RWPE2 (cell line): ENCODE data around the gene PKM.

Experiments used
- ATAC-seq: fragments of 200-7000 bp; cut with Tn5 transposase; 3 replicates; pipeline ENCODE4 v1.9.1; 2021; ENCODE audit warnings: low read depth
- DNase-seq: peaks from one replicate; pipeline ENCODE4 v3.0.0-alpha.2; 2020; ENCODE audit warnings: low spot score
- H3K27ac ChIP-seq: fragments of 450-650 bp; 2 replicates; pipeline ENCODE4 v1.5.1; 2017; ENCODE audit warnings: mild to moderate bottlenecking; ENCODE audit not compliant: poor library complexity, severe bottlenecking
- H3K27me3 ChIP-seq: fragments of 250-450 bp; sonication (Bioruptor Pico); 2 replicates; pipeline ENCODE4 v1.5.1; 2021; ENCODE audit warnings: mild to moderate bottlenecking, moderate library complexity; ENCODE audit not compliant: insufficient read depth, poor library complexity, severe bottlenecking
- H3K36me3 ChIP-seq: fragments of 250-450 bp; sonication (Bioruptor Pico); 2 replicates; pipeline ENCODE4 v1.5.1; 2020; ENCODE audit warnings: low read depth, mild to moderate bottlenecking, moderate library complexity
- H3K4me1 ChIP-seq: fragments of 250-450 bp; sonication (Bioruptor Pico); 2 replicates; pipeline ENCODE4 v1.5.1; 2021; ENCODE audit warnings: mild to moderate bottlenecking, moderate library complexity; ENCODE audit not compliant: insufficient read depth, poor library complexity, severe bottlenecking
- H3K4me3 ChIP-seq: fragments of 250-450 bp; sonication (Bioruptor Pico); 2 replicates; pipeline ENCODE4 v1.5.1; 2021; ENCODE audit warnings: mild to moderate bottlenecking, moderate library complexity; ENCODE audit not compliant: severe bottlenecking
- H3K9me3 ChIP-seq: fragments of 250-450 bp; sonication (Bioruptor Pico); 2 replicates; pipeline ENCODE4 v1.5.1; 2021; ENCODE audit warnings: mild to moderate bottlenecking, moderate library complexity; ENCODE audit not compliant: severe bottlenecking
- CTCF ChIP-seq: fragments of 450-650 bp; IDR thresholded peaks from one replicate; pipeline ENCODE4 v1.5.1; 2017; ENCODE audit warnings: mild to moderate bottlenecking, moderate library complexity; ENCODE audit not compliant: poor library complexity, severe bottlenecking

The PKM gene

GRCh38 chr15:72272997-72273352 lies 42.0 kb upstream of the PKM start:
- ATAC-seq, result no peak
- H3K4me3 ChIP-seq, result peak overlapping the region; percentile 79
- H3K27ac ChIP-seq, result peak overlapping the region; percentile 54
- H3K9me3 ChIP-seq, result no peaks in the 10 kb centered on the region
- DNase-seq, result no peak
- H3K27me3 ChIP-seq, result no peaks in the 10 kb centered on the region
- peaks cover 13% of the 10 kb centered on the region for H3K4me1 ChIP-seq
- peaks cover 22% of the 10 kb centered on the region for H3K36me3 ChIP-seq
- TF ChIP-seq CTCF, result peak; percentile 69

- peak; percentile 97 for TF ChIP-seq CTCF
- Histone ChIP-seq H3K4me1 (peaks cover 13% of the 10 kb centered on the region), H3K27me3 (no peaks in the 10 kb centered on the region), H3K9me3 (no peaks in the 10 kb centered on the region), H3K27ac (peak within 1 kb of the TSS; percentile 54), H3K4me3 (peak within 1 kb of the TSS; percentile 79), H3K36me3 (peaks cover 26% of the 10 kb centered on the region)
- DNase-seq (peak; percentile 100), ATAC-seq (peak; percentile 96)
Observed at GRCh38 chr15:72272213-72272996, 41.4 kb upstream of the PKM start, which contains the start of gene PARP6. Gene PARP6 (minus strand): TSS chr15:72272554. CDS start chr15:72267477, 5,077 bp downstream.

- no peak for DNase-seq
Observed at GRCh38 chr15:72271895-72272212, 40.9 kb upstream of the PKM start.

GRCh38 chr15:72271221-72271620 lies 40.2 kb upstream of the PKM start:
- Histone ChIP-seq H3K4me1 (peaks cover 13% of the 10 kb centered on the region), H3K27ac (peak overlapping the region; percentile 54), H3K36me3 (peaks cover 38% of the 10 kb centered on the region), H3K27me3 (no peaks in the 10 kb centered on the region), H3K4me3 (peak overlapping the region; percentile 79), H3K9me3 (no peaks in the 10 kb centered on the region)
- DNase-seq, result no peak
- no peak for TF ChIP-seq CTCF
- ATAC-seq, result no peak

More at GRCh38 chr15:72271895-72272212, 40.9 kb upstream of the PKM start:
- Histone ChIP-seq H3K9me3 (no peaks in the 10 kb centered on the region), H3K4me3 (peak overlapping the region; percentile 79), H3K27me3 (no peaks in the 10 kb centered on the region), H3K27ac (peak overlapping the region; percentile 54), H3K4me1 (peaks cover 13% of the 10 kb centered on the region), H3K36me3 (peaks cover 31% of the 10 kb centered on the region)
- ATAC-seq, result peak; percentile 11
- no peak for TF ChIP-seq CTCF

- no peak for TF ChIP-seq CTCF
- Histone ChIP-seq H3K27ac (no peak overlapping the region), H3K9me3 (no peaks in the 10 kb centered on the region), H3K4me3 (no peak overlapping the region), H3K4me1 (peaks cover 13% of the 10 kb centered on the region), H3K36me3 (peaks cover 53% of the 10 kb centered on the region), H3K27me3 (no peaks in the 10 kb centered on the region)
- no peak for DNase-seq
- no peak for ATAC-seq
Observed at GRCh38 chr15:72269739-72270138, 38.7 kb upstream of the PKM start.
